ENCODE measurements around the gene USP37.

Gene USP37

DNA sequence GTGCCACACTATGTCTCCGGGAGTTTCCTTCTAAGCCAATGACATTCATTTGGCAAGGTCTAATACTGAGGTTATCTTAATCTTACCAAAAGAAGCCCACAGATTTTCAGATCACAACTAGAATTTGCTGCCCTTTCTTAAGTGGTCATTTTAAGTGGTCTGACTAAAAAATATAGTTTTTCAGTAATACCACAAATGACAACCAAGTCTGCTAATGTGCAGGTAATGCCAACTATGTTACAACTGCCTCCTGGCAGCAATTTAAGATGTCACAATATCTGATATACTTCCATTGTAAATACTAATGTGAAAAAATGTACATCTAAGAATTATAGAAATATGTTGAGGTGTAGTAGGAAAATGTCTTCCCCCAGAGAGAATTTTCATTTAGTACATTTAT is 49.3 kb downstream of the USP37 start:
- no peak overlapping the region for H4K91ac ChIP-seq (ENCODE audit: low read depth, low read length, poor library complexity)
- no peak overlapping the region for H2BK5ac ChIP-seq (ENCODE audit: low read length)
- H2BK120ac ChIP-seq (ENCODE audit: low read depth, low read length), result no peak overlapping the region
- no peak overlapping the region for H3K27ac ChIP-seq (replicated peaks; ENCODE audit: low read length)
- WGBS, 2 donors (ENCODE audit: extremely low coverage in 2 of 2, insufficient read length in 2 of 2, insufficient replicate concordance in 1 of 2), result no CpG with 5 or more reads among the region's 1 CpG
- H2AK5ac ChIP-seq (ENCODE audit: low read depth, low read length), result no peak overlapping the region
- H3K4me2 ChIP-seq (ENCODE audit: insufficient read depth, low read length, poor library complexity, severe bottlenecking), result no peak overlapping the region
- no peaks in the 10 kb centered on the region for H3K4me1 ChIP-seq (ENCODE audit: control insufficient read depth in 2 of 2, insufficient read depth in 1 of 2, low read depth in 1 of 2, low read length in 2 of 2)
- no peak overlapping the region for H2BK12ac ChIP-seq (ENCODE audit: low read length)
- no peak overlapping the region for H3K4ac ChIP-seq (ENCODE audit: low read length)
- no peak overlapping the region for H4K8ac ChIP-seq (ENCODE audit: low read depth, low read length)
- peaks cover 8 to 80% of the 10 kb centered on the region in 2 donors for H3K36me3 ChIP-seq (replicated peaks in 1 of 2; ENCODE audit: control insufficient read depth in 2 of 2, insufficient read depth in 2 of 2, low read length in 2 of 2)
- H3K27me3 ChIP-seq (ENCODE audit: control insufficient read depth in 3 of 3, insufficient read depth in 3 of 3, low read depth in 1 of 3, low read length in 3 of 3), result no peaks in the 10 kb centered on the region
- no peak for DNase-seq (ENCODE audit: low spot score)
- H2BK15ac ChIP-seq (ENCODE audit: low read length), result no peak overlapping the region
- H2AFZ ChIP-seq (ENCODE audit: low read length), result no peak overlapping the region
- H3K18ac ChIP-seq (ENCODE audit: low read length), result no peak overlapping the region
- H3K79me1 ChIP-seq (ENCODE audit: low read depth, low read length), result no peaks in the 10 kb centered on the region
- H3K9me3 ChIP-seq (replicated peaks in 1 of 2; ENCODE audit: control insufficient read depth in 2 of 2, insufficient read depth in 1 of 2, low read depth in 1 of 2, low read length in 2 of 2), result peaks cover 0 to 3% of the 10 kb centered on the region in 2 donors
- H3K23ac ChIP-seq (ENCODE audit: low read depth, low read length, poor library complexity), result no peak overlapping the region
- H3K14ac ChIP-seq (ENCODE audit: low read length), result no peak overlapping the region
- no peak overlapping the region for H3K4me3 ChIP-seq (ENCODE audit: low read length in 2 of 2)
- no peak overlapping the region for H3K9ac ChIP-seq (ENCODE audit: low read depth, low read length, poor library complexity)

DNA sequence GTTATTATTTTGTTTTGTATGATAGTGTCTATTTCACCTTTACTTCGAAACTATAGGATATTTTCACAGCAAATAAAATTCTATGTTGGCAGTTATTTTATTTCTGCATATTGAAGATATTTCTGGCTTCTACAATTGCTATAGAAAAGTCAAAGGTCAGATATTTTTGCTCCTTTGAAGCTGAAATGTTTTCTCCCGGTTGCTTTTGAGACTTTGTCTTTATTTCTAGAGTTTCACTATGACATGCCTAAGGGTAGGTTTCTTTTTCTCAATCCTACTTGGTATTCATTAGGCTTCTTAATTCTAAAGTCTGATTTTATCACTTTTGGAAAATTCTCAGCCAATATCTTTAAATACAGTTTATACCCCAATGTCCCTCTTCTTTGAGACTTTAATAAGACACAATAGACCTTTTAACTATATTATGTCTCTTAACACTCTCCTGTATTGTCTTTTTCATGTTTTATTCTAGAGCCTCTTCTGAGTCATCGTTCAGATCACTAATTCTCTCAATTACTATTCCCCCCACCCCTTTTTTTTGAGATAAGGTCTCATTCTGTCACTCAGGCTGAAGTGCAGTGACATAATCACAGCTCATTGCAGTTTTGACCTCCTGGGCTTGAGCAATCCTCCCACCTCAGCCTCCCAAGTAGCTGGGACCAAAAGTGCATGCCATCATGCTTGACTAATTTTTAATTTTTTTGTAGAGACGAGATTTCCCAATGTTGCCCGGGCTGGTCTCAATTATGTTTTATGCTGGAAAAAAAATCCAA is 50.5 kb downstream of the USP37 start:
- Histone ChIP-seq H3K18ac (ENCODE audit: low read length) (no peak overlapping the region), H3K27ac (replicated peaks; ENCODE audit: low read length) (no peak overlapping the region), H2AFZ (ENCODE audit: low read length) (no peak overlapping the region), H3K4me2 (ENCODE audit: insufficient read depth, low read length, poor library complexity, severe bottlenecking) (no peak overlapping the region), H3K4ac (ENCODE audit: low read length) (no peak overlapping the region), H4K8ac (ENCODE audit: low read depth, low read length) (no peak overlapping the region), H3K4me1 (ENCODE audit: control insufficient read depth in 2 of 2, insufficient read depth in 1 of 2, low read depth in 1 of 2, low read length in 2 of 2) (no peaks in the 10 kb centered on the region), H2BK15ac (ENCODE audit: low read length) (no peak overlapping the region), H3K27me3 (ENCODE audit: control insufficient read depth in 3 of 3, insufficient read depth in 3 of 3, low read depth in 1 of 3, low read length in 3 of 3) (no peaks in the 10 kb centered on the region), H3K14ac (ENCODE audit: low read length) (no peak overlapping the region), H3K23ac (ENCODE audit: low read depth, low read length, poor library complexity) (no peak overlapping the region), H2BK120ac (ENCODE audit: low read depth, low read length) (no peak overlapping the region), H4K91ac (ENCODE audit: low read depth, low read length, poor library complexity) (no peak overlapping the region), H3K9ac (ENCODE audit: low read depth, low read length, poor library complexity) (no peak overlapping the region), H2AK5ac (ENCODE audit: low read depth, low read length) (no peak overlapping the region), H2BK12ac (ENCODE audit: low read length) (no peak overlapping the region), H3K9me3 (replicated peaks in 1 of 2; ENCODE audit: control insufficient read depth in 2 of 2, insufficient read depth in 1 of 2, low read depth in 1 of 2, low read length in 2 of 2) (no peaks in the 10 kb centered on the region), H2BK5ac (ENCODE audit: low read length) (no peak overlapping the region), H3K79me1 (ENCODE audit: low read depth, low read length) (no peaks in the 10 kb centered on the region), H3K36me3 (replicated peaks in 1 of 2; ENCODE audit: control insufficient read depth in 2 of 2, insufficient read depth in 2 of 2, low read length in 2 of 2) (peaks cover 6 to 79% of the 10 kb centered on the region in 2 donors), H3K4me3 (ENCODE audit: low read length in 2 of 2) (no peak overlapping the region)
- DNase-seq (ENCODE audit: low spot score), result no peak
- no CpG with 5 or more reads among the region's 5 CpGs for WGBS, 2 donors (ENCODE audit: extremely low coverage in 2 of 2, insufficient read length in 2 of 2, insufficient replicate concordance in 1 of 2)

DNA sequence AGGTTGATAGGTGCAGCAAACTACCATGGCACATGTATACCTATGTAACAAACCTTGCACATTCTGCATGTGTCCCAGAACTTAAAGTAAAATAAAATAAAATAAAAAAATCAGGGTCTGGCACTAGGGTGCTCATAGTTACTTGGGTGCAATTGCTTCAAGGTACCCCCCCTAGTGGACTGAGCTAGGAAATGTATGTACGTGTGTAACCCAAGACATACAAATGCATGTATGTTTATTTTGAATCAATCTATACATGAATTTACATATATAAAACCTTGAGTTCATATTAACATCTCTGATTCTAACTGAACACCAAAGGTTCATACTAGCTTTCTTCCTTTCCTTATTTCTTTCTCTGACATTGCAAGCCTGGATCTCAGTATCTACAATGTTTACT is 51.5 kb downstream of the USP37 start:
- no peak overlapping the region for H3K14ac ChIP-seq (ENCODE audit: low read length)
- H2BK5ac ChIP-seq (ENCODE audit: low read length), result no peak overlapping the region
- no peak overlapping the region for H2AFZ ChIP-seq (ENCODE audit: low read length)
- H4K8ac ChIP-seq (ENCODE audit: low read depth, low read length), result no peak overlapping the region
- no peak overlapping the region for H3K4me3 ChIP-seq (ENCODE audit: low read length in 2 of 2)
- H3K9ac ChIP-seq (ENCODE audit: low read depth, low read length, poor library complexity), result no peak overlapping the region
- no peak overlapping the region for H2BK15ac ChIP-seq (ENCODE audit: low read length)
- H3K4me1 ChIP-seq (ENCODE audit: control insufficient read depth in 2 of 2, insufficient read depth in 1 of 2, low read depth in 1 of 2, low read length in 2 of 2), result no peaks in the 10 kb centered on the region
- peaks cover 4 to 77% of the 10 kb centered on the region in 2 donors for H3K36me3 ChIP-seq (replicated peaks in 1 of 2; ENCODE audit: control insufficient read depth in 2 of 2, insufficient read depth in 2 of 2, low read length in 2 of 2)
- no peaks in the 10 kb centered on the region for H3K9me3 ChIP-seq (replicated peaks in 1 of 2; ENCODE audit: control insufficient read depth in 2 of 2, insufficient read depth in 1 of 2, low read depth in 1 of 2, low read length in 2 of 2)
- no CpG with 5 or more reads among the region's 1 CpG for WGBS, 2 donors (ENCODE audit: extremely low coverage in 2 of 2, insufficient read length in 2 of 2, insufficient replicate concordance in 1 of 2)
- no peak overlapping the region for H3K27ac ChIP-seq (replicated peaks; ENCODE audit: low read length)
- DNase-seq (ENCODE audit: low spot score), result no peak
- no peak overlapping the region for H3K18ac ChIP-seq (ENCODE audit: low read length)
- no peak overlapping the region for H3K23ac ChIP-seq (ENCODE audit: low read depth, low read length, poor library complexity)
- no peak overlapping the region for H2AK5ac ChIP-seq (ENCODE audit: low read depth, low read length)
- H3K4me2 ChIP-seq (ENCODE audit: insufficient read depth, low read length, poor library complexity, severe bottlenecking), result no peak overlapping the region
- no peak overlapping the region for H2BK12ac ChIP-seq (ENCODE audit: low read length)
- no peak overlapping the region for H3K4ac ChIP-seq (ENCODE audit: low read length)
- H3K27me3 ChIP-seq (ENCODE audit: control insufficient read depth in 3 of 3, insufficient read depth in 3 of 3, low read depth in 1 of 3, low read length in 3 of 3), result no peaks in the 10 kb centered on the region
- no peak overlapping the region for H2BK120ac ChIP-seq (ENCODE audit: low read depth, low read length)
- H4K91ac ChIP-seq (ENCODE audit: low read depth, low read length, poor library complexity), result no peak overlapping the region
- no peaks in the 10 kb centered on the region for H3K79me1 ChIP-seq (ENCODE audit: low read depth, low read length)

DNA sequence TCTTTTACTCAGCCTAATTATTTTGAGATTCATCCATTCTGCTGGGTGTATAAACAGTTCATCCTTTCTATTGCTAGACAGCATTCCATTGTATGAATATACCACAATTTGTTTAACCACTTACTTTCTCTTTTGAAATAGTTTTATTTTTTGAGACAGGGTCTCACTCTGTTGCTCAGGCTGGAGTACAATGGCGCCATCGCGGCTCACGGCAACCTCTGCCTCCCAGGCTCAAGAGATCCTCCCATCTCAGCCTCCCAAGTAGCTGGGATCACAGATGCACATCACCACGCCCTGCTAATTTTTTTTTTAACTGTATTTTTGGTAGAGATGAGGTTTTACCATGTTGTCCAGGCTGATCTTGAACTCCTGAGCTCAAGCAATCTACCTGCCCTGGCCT is 54.5 kb downstream of the USP37 start:
- no peak overlapping the region for H2AFZ ChIP-seq (ENCODE audit: low read length)
- no CpG with 5 or more reads among the region's 5 CpGs for WGBS, 2 donors (ENCODE audit: extremely low coverage in 2 of 2, insufficient read length in 2 of 2, insufficient replicate concordance in 1 of 2)
- H3K4me3 ChIP-seq (ENCODE audit: low read length in 2 of 2), result no peak overlapping the region
- H3K4me2 ChIP-seq (ENCODE audit: insufficient read depth, low read length, poor library complexity, severe bottlenecking), result no peak overlapping the region
- H3K36me3 ChIP-seq (replicated peaks in 1 of 2; ENCODE audit: control insufficient read depth in 2 of 2, insufficient read depth in 2 of 2, low read length in 2 of 2), result peaks cover 0 to 82% of the 10 kb centered on the region in 2 donors
- no peak overlapping the region for H3K23ac ChIP-seq (ENCODE audit: low read depth, low read length, poor library complexity)
- no peak overlapping the region for H3K4ac ChIP-seq (ENCODE audit: low read length)
- no peak overlapping the region for H2BK12ac ChIP-seq (ENCODE audit: low read length)
- no peak overlapping the region for H2BK15ac ChIP-seq (ENCODE audit: low read length)
- H4K8ac ChIP-seq (ENCODE audit: low read depth, low read length), result no peak overlapping the region
- no peaks in the 10 kb centered on the region for H3K79me1 ChIP-seq (ENCODE audit: low read depth, low read length)
- H3K9ac ChIP-seq (ENCODE audit: low read depth, low read length, poor library complexity), result no peak overlapping the region
- no peak overlapping the region for H2BK5ac ChIP-seq (ENCODE audit: low read length)
- H2AK5ac ChIP-seq (ENCODE audit: low read depth, low read length), result no peak overlapping the region
- H4K91ac ChIP-seq (ENCODE audit: low read depth, low read length, poor library complexity), result no peak overlapping the region
- H3K27me3 ChIP-seq (ENCODE audit: control insufficient read depth in 3 of 3, insufficient read depth in 3 of 3, low read depth in 1 of 3, low read length in 3 of 3), result no peaks in the 10 kb centered on the region
- no peak overlapping the region for H3K18ac ChIP-seq (ENCODE audit: low read length)
- no peak for DNase-seq (ENCODE audit: low spot score)
- no peak overlapping the region for H2BK120ac ChIP-seq (ENCODE audit: low read depth, low read length)
- H3K4me1 ChIP-seq (ENCODE audit: control insufficient read depth in 2 of 2, insufficient read depth in 1 of 2, low read depth in 1 of 2, low read length in 2 of 2), result no peaks in the 10 kb centered on the region
- no peaks in the 10 kb centered on the region for H3K9me3 ChIP-seq (replicated peaks in 1 of 2; ENCODE audit: control insufficient read depth in 2 of 2, insufficient read depth in 1 of 2, low read depth in 1 of 2, low read length in 2 of 2)
- H3K14ac ChIP-seq (ENCODE audit: low read length), result no peak overlapping the region
- no peak overlapping the region for H3K27ac ChIP-seq (replicated peaks; ENCODE audit: low read length)

Data from neuronal stem cell (in vitro differentiated cells).